SJCRH30 (cell line): ENCODE results near the gene LRRC55. TPM values are rescaled to one million over a fixed set of nuclear protein-coding genes. Genes with fewer than 3 reads are reported as not detected.

Experiments
- DNase-seq, 2 experiments: peaks; one replicate each; pipeline ENCODE4 v3.0.0-alpha.2; 2015 to 2020
- H3K27ac ChIP-seq: fragments of 250-450 bp; sonication (Bioruptor Pico); 2 replicates; pipeline ENCODE4 v1.5.1; 2020; ENCODE audit warnings: mild to moderate bottlenecking, moderate library complexity
- H3K27me3 ChIP-seq: fragments of 250-450 bp; sonication (Bioruptor Pico); 2 replicates; pipeline ENCODE4 v1.5.1; 2020; ENCODE audit warnings: mild to moderate bottlenecking, moderate library complexity
- H3K36me3 ChIP-seq: fragments of 250-450 bp; sonication (Bioruptor Pico); 2 replicates; pipeline ENCODE4 v1.5.1; 2020; ENCODE audit warnings: mild to moderate bottlenecking, moderate library complexity
- H3K4me1 ChIP-seq: fragments of 250-450 bp; sonication (Bioruptor Pico); 2 replicates; pipeline ENCODE4 v1.5.1; 2020; ENCODE audit warnings: mild to moderate bottlenecking, moderate library complexity
- H3K4me3 ChIP-seq: fragments of 250-450 bp; sonication (Bioruptor Pico); 2 replicates; pipeline ENCODE4 v1.5.1; 2020; ENCODE audit warnings: mild to moderate bottlenecking, moderate library complexity
- H3K9me3 ChIP-seq: fragments of 250-450 bp; sonication (Bioruptor Pico); replicated peaks from 2 replicates; pipeline ENCODE4 v1.5.1; 2020; ENCODE audit warnings: mild to moderate bottlenecking, moderate library complexity
- total RNA-seq: library from RNA; depleted of rRNA; stranded (reverse); fragments of >200 nt; shearing (Covaris generic); gene quantifications from 2 replicates; pipeline ENCODE4 v1.2.3, GENCODE V29; 2014

Gene LRRC55
- total RNA-seq, 1 experiment from 2014 or later = not detected

DNA sequence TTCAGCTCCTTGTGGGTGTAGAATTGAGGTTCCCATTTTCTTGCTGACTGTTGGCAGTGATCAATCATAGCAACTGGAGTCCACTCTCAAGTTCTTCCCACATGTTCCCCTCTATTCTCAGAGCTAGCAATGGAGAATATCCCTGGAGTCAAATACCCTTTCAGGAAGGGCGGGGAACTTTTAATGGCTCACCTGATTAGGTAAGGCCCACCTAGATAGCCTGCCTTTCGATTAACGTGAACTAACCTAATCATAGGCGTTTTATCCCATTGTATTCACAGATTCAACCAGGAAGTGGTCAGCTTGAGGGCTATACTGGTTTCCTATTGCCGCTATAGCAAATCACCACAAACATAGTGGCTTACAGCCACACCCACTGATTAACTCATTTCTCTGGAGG lies 7.1 kb upstream of the LRRC55 start:
- no peak overlapping the region for H3K27ac ChIP-seq
- H3K9me3 ChIP-seq = no peaks in the 10 kb centered on the region
- H3K36me3 ChIP-seq = no peaks in the 10 kb centered on the region
- H3K27me3 ChIP-seq = 0 out of 2 replicates have a peak, but pooled peaks cover 6% of the 10 kb centered on the region
- no peaks in the 10 kb centered on the region for H3K4me1 ChIP-seq
- no peak overlapping the region for H3K4me3 ChIP-seq
- no peak for DNase-seq

DNA sequence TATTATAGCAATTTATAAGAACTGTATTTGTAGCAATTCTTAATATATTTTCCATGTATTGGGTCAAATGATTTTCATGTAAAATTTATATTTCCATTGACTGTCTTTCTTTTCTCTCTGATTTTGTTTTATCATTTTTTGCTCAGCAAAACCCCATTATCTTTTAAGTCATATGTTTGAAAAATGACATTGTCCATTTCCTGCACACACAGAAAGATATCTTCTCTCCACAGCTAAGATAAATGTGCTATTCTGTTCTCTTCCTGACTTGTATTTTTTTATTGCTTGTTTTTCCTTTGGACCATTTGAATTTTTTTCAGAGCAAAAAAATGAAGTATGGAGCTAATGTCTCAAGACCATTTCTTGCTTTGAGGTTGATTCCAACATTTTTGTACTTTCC lies 6.3 kb upstream of the LRRC55 start:
- H3K9me3 ChIP-seq = no peaks in the 10 kb centered on the region
- no peak for DNase-seq
- H3K4me1 ChIP-seq = no peaks in the 10 kb centered on the region
- 0 out of 2 replicates have a peak, but pooled peaks cover 9% of the 10 kb centered on the region for H3K27me3 ChIP-seq
- H3K4me3 ChIP-seq = no peak overlapping the region
- H3K27ac ChIP-seq = no peak overlapping the region
- no peaks in the 10 kb centered on the region for H3K36me3 ChIP-seq

DNA sequence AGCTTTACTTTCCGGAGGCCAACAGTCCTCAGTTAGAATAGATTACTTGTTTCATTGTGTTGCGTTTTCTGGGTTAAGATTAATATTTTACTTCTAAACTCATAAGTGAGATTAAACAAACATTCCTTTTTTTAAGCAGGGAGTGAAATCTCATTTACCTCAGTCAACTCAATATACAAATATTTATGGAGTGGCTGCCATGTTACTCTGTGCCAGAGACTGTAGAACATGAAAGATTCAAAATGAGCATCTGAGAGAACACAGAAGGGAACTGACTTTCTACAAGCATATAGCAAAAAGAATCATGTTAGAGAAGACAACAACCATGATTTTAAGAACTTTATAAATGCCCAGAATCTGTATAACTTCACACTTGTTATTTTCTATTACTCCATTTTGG lies 3.4 kb upstream of the LRRC55 start:
- Histone ChIP-seq H3K27ac (no peak overlapping the region), H3K4me3 (no peak overlapping the region), H3K4me1 (no peaks in the 10 kb centered on the region), H3K27me3 (peaks cover 5% of the 10 kb centered on the region; the same call in 1 of the 2 replicates), H3K9me3 (no peaks in the 10 kb centered on the region), H3K36me3 (no peaks in the 10 kb centered on the region)
- DNase-seq = no peak

DNA sequence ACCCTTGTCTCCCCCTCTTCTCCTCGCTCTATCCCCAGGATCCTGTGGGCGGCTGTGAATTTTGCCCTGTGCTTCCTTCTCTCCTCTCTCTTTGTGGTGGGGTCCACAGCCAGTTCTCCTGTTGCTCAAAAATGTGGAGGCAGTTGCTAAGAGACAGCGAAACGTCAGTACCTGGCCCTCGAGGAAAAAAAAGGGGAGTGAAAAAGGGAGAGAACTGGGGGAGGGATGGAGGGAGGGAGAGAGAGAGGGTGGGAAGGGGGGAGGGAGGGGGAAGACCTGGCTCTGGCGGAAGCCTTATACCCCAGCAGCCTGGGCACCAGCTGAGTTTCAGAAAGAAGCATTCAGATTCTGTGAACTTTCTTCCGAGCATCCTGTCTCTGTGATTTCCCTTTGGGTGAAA lies 2.1 kb upstream of the LRRC55 start:
- no peaks in the 10 kb centered on the region for H3K36me3 ChIP-seq
- H3K4me3 ChIP-seq = no peak overlapping the region
- H3K27ac ChIP-seq = no peak overlapping the region
- no peaks in the 10 kb centered on the region for H3K9me3 ChIP-seq
- no peak for DNase-seq
- no peaks in the 10 kb centered on the region for H3K4me1 ChIP-seq
- peaks cover 5% of the 10 kb centered on the region; the same call in 1 of the 2 replicates for H3K27me3 ChIP-seq

DNA sequence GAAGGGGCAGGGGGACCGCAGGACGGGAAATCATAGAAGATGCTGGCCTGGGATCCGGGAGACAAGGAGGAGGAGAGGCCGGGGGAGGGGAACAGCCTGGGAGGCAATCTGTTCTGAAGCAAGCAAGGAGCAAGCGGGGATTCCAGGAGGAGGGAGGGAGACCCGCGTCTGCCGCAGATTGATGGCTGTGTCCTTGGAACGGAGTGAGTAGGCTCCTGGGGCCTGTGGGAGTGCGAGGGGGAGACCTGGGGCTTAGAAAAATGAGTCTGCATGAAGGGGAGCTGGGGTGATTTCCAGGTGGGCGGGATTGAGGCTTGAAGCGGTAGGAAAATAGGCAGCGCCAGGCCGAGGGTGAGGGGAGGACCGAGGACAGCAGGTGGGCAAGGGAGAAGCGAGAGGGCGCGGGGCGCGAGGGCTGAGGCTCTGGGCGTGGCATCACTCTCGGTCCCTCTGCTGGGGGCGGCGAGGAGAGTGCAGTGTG lies 1.6 kb upstream of the LRRC55 start:
- Histone ChIP-seq H3K27ac (no peak overlapping the region), H3K9me3 (no peaks in the 10 kb centered on the region), H3K4me1 (no peaks in the 10 kb centered on the region), H3K4me3 (no peak overlapping the region), H3K27me3 (peaks cover 5% of the 10 kb centered on the region; the same call in 1 of the 2 replicates), H3K36me3 (no peaks in the 10 kb centered on the region)
- no peak for DNase-seq

DNA sequence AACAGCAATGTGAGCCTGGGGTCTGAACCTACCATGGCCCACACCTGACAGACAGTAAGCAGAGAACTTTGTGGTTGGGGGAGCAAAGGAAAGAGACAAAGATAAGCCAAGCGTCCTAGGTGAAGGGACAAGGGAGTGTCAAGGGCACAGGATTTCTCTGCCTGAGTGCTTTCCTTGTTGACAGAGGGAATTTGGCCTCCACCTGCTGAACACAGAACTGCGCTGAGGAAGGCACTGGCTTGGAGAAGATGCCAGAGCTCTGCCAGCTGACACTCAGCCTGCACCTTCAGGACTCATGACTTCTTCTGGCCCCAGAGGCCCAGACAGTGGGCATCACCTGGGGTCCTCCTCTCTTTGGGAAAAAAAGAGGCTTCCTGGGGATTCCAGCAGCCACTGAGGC lies 789 bp upstream of the LRRC55 start:
- H3K27me3 ChIP-seq = peaks cover 5% of the 10 kb centered on the region; the same call in 1 of the 2 replicates
- H3K4me1 ChIP-seq = no peaks in the 10 kb centered on the region
- no peak overlapping the region for H3K4me3 ChIP-seq
- no peaks in the 10 kb centered on the region for H3K36me3 ChIP-seq
- H3K9me3 ChIP-seq = no peaks in the 10 kb centered on the region
- H3K27ac ChIP-seq = no peak overlapping the region
- DNase-seq = no peak

- H3K4me1 ChIP-seq = no peaks in the 10 kb centered on the region
- peaks cover 5% of the 10 kb centered on the region; the same call in 1 of the 2 replicates for H3K27me3 ChIP-seq
- H3K4me3 ChIP-seq = no peak overlapping the region
- DNase-seq = no peak
- H3K9me3 ChIP-seq = no peaks in the 10 kb centered on the region
- no peaks in the 10 kb centered on the region for H3K36me3 ChIP-seq
- H3K27ac ChIP-seq = no peak overlapping the region
These were observed 1.1 kb downstream of the LRRC55 start for GRCh38 chr11:57182896-57183295.

DNA sequence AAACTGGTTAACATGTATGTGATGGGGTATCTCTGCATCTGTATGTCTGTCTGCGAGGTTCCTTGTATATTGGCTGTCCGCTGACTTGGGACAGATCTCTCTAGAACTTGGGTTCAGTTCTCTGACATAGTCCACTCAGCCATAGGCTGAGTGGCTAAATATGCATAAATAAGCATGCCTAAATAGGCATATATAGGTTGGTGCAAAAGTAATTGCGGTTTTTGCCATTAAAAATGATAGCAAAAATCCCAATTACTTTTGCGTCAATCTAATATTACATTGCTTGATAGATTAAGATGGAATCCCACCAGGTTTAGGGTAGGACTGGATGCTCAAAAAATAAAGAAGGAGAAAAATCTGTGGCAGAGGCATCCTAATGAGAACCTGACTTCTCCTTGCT lies 8.8 kb downstream of the LRRC55 start:
- Histone ChIP-seq H3K27ac (no peak overlapping the region), H3K9me3 (no peaks in the 10 kb centered on the region), H3K27me3 (no peaks in the 10 kb centered on the region), H3K4me1 (no peaks in the 10 kb centered on the region), H3K4me3 (no peak overlapping the region), H3K36me3 (no peaks in the 10 kb centered on the region)
- DNase-seq = no peak

- no peak for DNase-seq
- Histone ChIP-seq H3K4me1 (no peaks in the 10 kb centered on the region), H3K36me3 (no peaks in the 10 kb centered on the region)
These were observed 9.8 kb downstream of the LRRC55 start for GRCh38 chr11:57191311-57192219.

GRCh38 chr11:57192316-57192715 lies 10.6 kb downstream of the LRRC55 start:
- no peak overlapping the region for H3K27ac ChIP-seq
- no peaks in the 10 kb centered on the region for H3K4me1 ChIP-seq
- no peaks in the 10 kb centered on the region; the same call in 1 of the 2 replicates for H3K27me3 ChIP-seq
- H3K9me3 ChIP-seq = no peaks in the 10 kb centered on the region
- no peak overlapping the region for H3K4me3 ChIP-seq
- DNase-seq = no peak
- H3K36me3 ChIP-seq = no peaks in the 10 kb centered on the region

More at GRCh38 chr11:57191311-57192219, 9.8 kb downstream of the LRRC55 start:
- no peaks in the 10 kb centered on the region; the same call in 1 of the 2 replicates for H3K27me3 ChIP-seq
- H3K4me3 ChIP-seq = no peak overlapping the region
- no peaks in the 10 kb centered on the region for H3K9me3 ChIP-seq
- no peak overlapping the region for H3K27ac ChIP-seq

DNA sequence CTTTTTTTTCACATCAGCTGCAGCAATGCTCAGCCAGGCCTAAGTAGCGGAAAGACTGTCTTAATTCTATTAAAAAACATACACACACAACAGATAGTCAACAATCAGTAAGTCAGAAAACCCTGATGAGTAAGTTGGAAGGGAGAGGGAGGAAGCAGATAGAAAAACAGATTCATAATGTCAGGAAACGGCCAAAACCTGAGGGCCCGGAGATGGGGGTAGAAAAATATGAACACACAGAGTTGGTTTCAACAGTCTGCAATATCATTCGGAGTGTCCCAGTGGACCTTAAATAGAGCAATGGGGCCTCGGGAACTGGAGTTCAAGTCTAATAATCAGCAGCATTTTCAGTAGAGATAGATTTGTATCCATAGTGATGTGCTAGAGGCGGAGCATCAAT lies 14.8 kb downstream of the LRRC55 start:
- Histone ChIP-seq H3K4me3 (no peak overlapping the region), H3K9me3 (0 out of 2 replicates have a peak, but pooled peaks cover 2% of the 10 kb centered on the region), H3K36me3 (no peaks in the 10 kb centered on the region), H3K27me3 (no peaks in the 10 kb centered on the region; the same call in 1 of the 2 replicates), H3K4me1 (no peaks in the 10 kb centered on the region), H3K27ac (no peak overlapping the region)
- no peak for DNase-seq

- H3K9me3 ChIP-seq = 0 out of 2 replicates have a peak, but pooled peaks cover 2% of the 10 kb centered on the region
- no peak overlapping the region for H3K4me3 ChIP-seq
- no peak for DNase-seq
- H3K4me1 ChIP-seq = peaks cover 5% of the 10 kb centered on the region; the same call in 1 of the 2 replicates
- H3K36me3 ChIP-seq = no peaks in the 10 kb centered on the region
- H3K27ac ChIP-seq = no peak overlapping the region
- no peaks in the 10 kb centered on the region; the same call in 1 of the 2 replicates for H3K27me3 ChIP-seq
These were observed 16.0 kb downstream of the LRRC55 start for GRCh38 chr11:57197762-57198161.

DNA sequence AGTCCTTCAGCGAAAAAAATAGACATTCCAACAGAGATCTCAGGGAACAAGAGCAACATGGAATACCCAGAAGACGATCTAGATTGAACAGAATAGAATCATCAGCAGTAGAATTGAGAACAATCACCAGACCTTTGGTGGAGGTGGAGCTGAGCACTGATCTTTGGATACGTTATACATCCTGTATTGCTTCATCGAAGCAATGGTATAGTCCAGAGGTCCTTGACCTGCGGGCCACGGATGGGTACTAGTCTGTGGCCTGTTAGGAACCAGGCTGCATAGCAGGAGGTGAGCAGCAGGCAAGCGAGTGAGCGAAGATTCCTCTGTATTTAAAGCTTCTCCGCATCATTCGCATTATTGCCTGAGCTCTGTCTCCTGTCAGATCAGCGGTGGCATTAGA lies 17.6 kb downstream of the LRRC55 start:
- Histone ChIP-seq H3K9me3 (0 out of 2 replicates have a peak, but pooled peaks cover 2% of the 10 kb centered on the region), H3K27ac (no peak overlapping the region), H3K27me3 (no peaks in the 10 kb centered on the region; the same call in 1 of the 2 replicates), H3K4me3 (no peak overlapping the region), H3K4me1 (peaks cover 9% of the 10 kb centered on the region; the same call in 1 of the 2 replicates), H3K36me3 (no peaks in the 10 kb centered on the region)
- DNase-seq = no peak

DNA sequence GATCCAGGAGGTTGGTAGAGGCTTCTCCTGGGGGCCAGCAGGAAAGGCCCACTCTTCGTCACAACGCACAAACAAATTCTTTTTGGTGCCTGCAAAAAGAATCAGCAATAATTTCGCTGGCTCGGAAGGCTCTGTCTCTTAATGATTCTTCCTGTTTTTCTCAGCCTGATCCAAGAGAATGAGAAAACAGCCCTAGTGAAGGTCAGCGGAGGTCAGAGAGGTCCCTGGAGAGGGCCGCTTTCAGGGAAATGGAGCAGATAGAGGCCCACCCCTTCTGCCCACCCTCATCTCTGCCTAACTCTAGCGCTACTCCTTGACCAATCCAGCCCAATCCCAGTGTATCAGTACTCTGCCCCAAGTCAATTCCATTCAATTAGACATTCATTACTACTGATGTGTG lies 19.2 kb downstream of the LRRC55 start:
- Histone ChIP-seq H3K27ac (no peak overlapping the region), H3K4me3 (no peak overlapping the region), H3K9me3 (0 out of 2 replicates have a peak, but pooled peaks cover 2% of the 10 kb centered on the region), H3K36me3 (no peaks in the 10 kb centered on the region), H3K27me3 (no peaks in the 10 kb centered on the region; the same call in 1 of the 2 replicates), H3K4me1 (peaks cover 9% of the 10 kb centered on the region; the same call in 1 of the 2 replicates)
- DNase-seq = no peak

DNA sequence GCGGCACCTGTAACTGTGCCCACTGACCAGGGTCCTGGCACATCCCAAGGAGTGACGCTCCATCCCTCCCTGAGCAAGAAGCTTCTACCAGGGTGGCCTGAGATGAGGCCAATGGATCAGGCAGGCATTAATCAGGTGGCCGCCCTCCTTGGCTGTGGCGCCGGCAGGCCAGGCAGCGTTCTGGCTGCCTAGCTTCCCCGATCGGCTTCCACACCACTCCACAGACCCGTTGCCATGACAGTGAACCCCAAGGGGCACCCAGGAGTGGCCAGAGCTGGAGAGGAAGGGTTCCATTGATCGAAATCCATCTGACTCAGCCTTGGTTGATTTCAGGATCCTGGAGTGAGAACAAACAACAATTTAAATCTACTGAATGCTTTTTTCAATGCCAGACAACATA lies 20.5 kb downstream of the LRRC55 start:
- H3K9me3 ChIP-seq = 0 out of 2 replicates have a peak, but pooled peaks cover 2% of the 10 kb centered on the region
- peaks cover 9% of the 10 kb centered on the region; the same call in 1 of the 2 replicates for H3K4me1 ChIP-seq
- no peaks in the 10 kb centered on the region; the same call in 1 of the 2 replicates for H3K27me3 ChIP-seq
- no peak for DNase-seq
- no peak overlapping the region for H3K4me3 ChIP-seq
- no peak overlapping the region for H3K27ac ChIP-seq
- H3K36me3 ChIP-seq = no peaks in the 10 kb centered on the region
